HL-60/S4 (cell line): ENCODE results near the gene PODXL2.

ENCODE experiments used
- in situ Hi-C: fragments of 300-500 bp; cut with MboI; formaldehyde crosslinking; loops from 2 replicates; pipeline ENCODE4 v1.14.3; 2022; ENCODE audit warnings: low sequenced_read_pairs

Gene PODXL2, protein sequence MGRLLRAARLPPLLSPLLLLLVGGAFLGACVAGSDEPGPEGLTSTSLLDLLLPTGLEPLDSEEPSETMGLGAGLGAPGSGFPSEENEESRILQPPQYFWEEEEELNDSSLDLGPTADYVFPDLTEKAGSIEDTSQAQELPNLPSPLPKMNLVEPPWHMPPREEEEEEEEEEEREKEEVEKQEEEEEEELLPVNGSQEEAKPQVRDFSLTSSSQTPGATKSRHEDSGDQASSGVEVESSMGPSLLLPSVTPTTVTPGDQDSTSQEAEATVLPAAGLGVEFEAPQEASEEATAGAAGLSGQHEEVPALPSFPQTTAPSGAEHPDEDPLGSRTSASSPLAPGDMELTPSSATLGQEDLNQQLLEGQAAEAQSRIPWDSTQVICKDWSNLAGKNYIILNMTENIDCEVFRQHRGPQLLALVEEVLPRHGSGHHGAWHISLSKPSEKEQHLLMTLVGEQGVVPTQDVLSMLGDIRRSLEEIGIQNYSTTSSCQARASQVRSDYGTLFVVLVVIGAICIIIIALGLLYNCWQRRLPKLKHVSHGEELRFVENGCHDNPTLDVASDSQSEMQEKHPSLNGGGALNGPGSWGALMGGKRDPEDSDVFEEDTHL

GRCh38 chr3:127628788-127629466, at the start of gene PODXL2:
PODXL2 (plus strand) TSS chr3:127629185; CDS start chr3:127629220, 35 bp downstream.
- in situ Hi-C loops, result no loop called here

DNA sequence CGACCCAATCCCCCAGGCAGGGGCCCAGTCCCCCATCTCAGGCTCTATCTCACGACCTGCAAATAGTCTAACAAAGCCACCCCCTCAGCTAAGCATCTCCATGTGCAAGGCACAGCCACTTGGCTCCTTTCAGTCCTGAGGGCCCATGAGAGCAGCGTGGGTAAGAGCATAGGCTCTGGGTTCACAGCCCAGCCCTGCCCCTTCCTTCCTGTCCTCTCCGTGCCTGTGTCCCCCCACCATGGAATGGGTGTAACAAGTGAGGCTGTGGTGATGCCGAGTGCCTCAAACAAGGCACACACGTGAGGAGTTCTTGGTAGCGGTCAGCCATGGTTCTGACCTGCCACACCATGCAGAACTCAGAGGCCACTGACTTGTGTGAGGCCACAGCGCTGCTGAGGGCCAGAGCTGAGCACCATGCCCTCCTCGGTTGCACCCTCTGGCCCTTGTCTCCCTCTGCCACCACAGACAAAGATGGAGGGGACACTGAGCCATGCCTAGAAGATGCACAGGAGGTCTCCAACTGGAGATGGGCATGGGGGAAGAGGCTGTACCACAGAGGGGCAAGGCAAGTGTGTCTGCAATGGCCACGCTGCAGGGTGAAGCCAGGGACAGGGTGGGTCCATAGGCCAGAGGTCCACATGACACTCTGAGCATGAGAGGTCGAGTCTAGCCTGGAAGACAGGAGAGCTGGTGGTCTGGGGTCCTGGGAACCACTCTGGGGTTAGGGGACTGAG, 48.5 kb upstream of the PODXL2 start:
- in situ Hi-C loops, result loop anchor here (25.0 kb wide), 1 partner anchor 1007 kb away; no protein-coding TSS in a partner anchor

DNA sequence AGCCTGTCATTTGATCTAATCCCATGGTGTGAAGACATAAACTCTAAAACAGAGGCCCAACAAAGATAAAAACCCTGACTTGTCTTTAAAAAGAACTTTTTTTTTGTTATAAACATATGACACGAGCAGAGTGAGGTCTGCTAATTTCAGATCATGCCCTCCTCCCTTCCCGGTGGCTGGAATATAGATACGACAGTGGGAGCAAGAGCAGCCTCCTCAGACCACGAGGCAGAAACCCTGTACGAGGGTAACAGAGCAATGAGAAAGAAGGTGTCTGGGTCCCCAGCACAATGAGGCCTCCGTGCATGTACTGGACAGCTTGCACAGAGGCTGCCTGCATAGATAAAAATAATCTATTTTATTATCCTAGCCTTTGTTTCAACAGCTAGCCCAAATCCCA, 44.3 kb upstream of the PODXL2 start:
- in situ Hi-C loops, result loop anchor here (25.0 kb wide), 1 partner anchor 1003 kb away; no protein-coding TSS in a partner anchor

DNA sequence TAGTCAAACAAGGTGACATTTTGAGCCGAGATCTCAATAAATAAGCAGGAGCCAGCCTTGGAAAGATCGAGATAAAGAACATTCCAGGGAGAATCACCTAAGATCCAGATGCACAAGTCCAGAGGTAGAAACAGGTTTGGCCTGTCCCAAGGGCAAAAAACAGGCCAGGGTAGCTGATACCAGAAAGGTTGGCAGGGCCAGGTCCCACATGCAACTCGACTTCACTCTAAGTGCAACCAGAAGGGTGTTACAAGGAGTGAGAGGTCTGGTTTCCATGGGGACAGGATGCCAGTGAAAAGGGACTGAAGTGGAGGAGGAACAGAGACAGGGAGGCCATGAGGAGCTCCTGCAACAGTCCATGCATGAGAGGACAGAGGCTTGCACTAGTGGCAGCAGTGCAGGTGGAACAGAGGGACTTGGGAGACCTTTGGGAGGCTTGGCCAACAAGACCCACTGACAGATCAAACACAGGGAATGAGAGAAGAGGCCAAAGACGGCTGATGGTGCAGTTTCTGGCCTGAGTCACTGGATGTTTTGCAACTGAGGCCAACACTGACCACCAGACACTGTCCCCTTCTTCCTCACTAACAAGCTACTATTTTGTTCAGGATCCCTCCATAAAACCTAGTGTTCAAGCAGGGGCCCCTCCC, 43.7 kb upstream of the PODXL2 start:
- in situ Hi-C loops, result loop anchor here (25.0 kb wide), 1 partner anchor 1002 kb away; no protein-coding TSS in a partner anchor

DNA sequence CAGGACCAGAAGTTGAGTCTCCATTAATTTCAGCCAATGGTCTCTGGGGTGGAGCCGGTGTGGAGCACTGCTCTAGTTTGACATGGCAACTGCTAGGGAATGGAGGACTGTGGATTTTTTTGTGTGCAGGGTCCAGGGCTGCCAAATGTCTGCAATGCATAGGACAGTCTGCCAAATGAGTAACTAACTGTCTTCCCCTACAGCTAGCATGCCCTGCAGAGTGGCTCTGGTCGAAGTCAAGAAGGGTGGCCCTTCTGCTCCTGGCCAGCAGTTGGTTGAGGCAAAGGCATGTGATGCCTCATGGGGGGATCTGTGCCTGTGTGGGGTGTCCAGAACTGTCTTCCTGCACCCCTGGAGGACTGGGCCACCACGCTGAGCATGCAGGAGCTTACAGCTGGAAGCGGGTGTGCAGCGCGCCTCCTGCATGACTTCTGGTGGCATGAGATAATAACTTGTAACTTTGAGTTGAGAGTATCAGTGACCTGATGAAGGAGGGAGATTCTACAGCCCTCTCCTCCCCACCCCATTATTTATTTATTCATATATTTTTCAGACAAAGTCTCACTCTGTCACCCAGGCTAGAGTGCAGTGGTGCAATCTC, 43.1 kb upstream of the PODXL2 start:
- in situ Hi-C loops, result loop anchor here (25.0 kb wide), 1 partner anchor 1001 kb away; no protein-coding TSS in a partner anchor

GRCh38 chr3:127587876-127588275, 41.1 kb upstream of the PODXL2 start:
- in situ Hi-C loops, result loop anchor here (25.0 kb wide), 1 partner anchor 999 kb away; no protein-coding TSS in a partner anchor

DNA sequence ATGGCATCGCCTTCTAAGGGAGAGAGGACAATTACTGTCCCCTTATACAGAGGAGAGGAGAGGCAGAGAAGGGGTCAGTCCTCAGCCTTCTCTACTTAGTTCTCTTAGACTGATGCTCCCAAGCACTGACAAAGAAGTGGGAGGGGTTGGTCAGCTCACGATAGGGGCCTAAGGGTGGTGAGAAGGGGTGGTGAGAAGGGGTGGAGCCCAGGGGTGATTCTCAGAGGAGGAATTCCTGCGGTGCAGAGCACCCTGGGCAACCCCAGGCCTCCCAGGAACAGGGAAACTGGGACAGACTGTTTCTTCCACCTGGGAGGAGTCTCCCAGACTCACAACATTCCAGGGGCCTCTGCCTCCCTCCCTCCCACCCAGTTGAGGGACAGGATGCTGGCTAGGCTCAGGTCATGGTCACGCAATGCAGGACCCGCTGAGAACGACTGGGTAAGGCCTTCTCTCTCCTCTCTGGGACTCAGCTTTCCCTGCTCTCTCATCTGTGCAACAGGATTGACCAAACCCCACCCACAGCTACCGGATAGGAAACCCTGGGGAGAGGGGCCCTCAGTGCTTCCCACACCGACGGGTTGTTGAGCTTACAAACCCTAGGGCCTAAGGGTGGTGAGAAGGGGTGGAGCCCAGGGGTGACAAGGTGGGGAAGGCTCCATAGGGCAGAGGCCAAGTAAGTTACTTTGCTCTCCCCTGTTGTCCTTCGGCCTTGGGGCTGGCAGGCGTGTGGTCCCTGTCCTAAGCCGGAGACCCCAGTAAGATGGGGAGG, 40.0 kb upstream of the PODXL2 start:
- in situ Hi-C loops, result loop anchor here (25.0 kb wide), 1 partner anchor 998 kb away; no protein-coding TSS in a partner anchor

GRCh38 chr3:127589600-127590281, 39.2 kb upstream of the PODXL2 start:
- in situ Hi-C loops, result loop anchor here (25.0 kb wide), 1 partner anchor 998 kb away; no protein-coding TSS in a partner anchor

- in situ Hi-C loops, result loop anchor here (25.0 kb wide), 1 partner anchor 997 kb away; no protein-coding TSS in a partner anchor
Observed at GRCh38 chr3:127590282-127590592, 38.7 kb upstream of the PODXL2 start.

DNA sequence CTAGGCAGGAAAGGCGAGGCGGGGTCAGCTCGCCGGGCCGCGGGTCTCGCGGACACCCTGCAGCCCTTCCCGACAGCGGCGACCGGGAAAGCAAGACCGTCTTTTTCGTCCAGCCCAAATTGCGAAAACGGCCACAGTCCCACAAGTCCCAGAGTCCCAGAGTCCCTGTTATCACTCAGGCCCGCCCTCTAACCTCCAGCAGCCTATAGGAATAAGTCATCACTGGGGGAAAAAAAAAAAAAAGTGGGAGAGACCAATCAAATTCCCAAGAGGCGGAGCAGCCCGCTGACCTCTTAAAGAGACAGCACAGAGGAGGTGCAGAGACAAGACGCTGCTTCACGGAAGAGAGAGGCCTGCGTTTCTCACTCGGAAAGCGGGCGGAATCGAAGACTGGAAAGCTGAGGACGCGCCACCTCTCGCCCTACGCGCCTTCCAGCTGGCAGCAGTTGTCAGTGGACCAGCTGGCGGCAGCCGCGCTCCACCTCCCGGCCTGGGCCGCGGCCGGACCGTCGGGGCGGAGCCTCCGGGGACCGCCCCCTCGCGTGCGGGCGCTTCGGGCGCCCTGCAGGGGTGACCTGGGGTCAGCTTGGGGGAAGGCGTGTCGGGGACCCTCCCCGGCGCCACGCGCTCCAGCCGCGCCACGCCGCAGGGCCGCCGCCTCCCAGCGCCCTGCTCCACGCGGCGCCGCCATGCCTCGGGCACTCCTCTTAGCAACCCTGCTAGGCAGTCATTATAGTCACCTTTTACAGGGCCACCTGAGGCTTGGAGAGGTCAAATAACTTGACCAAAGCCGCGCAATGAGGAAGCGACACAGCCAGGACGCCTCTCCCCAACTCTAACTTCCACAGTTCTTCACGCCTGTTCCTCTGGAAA, 38.2 kb upstream of the PODXL2 start, which contains the start of gene TPRA1:
TSS of gene TPRA1 (minus strand) at position 141 of the 873 bp plus-strand sequence. CDS start 10,587 bp downstream, outside the sequence.
- in situ Hi-C loops, result loop anchor here (25.0 kb wide), 1 partner anchor 996 kb away; no protein-coding TSS in a partner anchor

GRCh38 chr3:127593178-127593577, 35.8 kb upstream of the PODXL2 start:
- in situ Hi-C loops, result loop anchor here (25.0 kb wide), 1 partner anchor 994 kb away; no protein-coding TSS in a partner anchor

DNA sequence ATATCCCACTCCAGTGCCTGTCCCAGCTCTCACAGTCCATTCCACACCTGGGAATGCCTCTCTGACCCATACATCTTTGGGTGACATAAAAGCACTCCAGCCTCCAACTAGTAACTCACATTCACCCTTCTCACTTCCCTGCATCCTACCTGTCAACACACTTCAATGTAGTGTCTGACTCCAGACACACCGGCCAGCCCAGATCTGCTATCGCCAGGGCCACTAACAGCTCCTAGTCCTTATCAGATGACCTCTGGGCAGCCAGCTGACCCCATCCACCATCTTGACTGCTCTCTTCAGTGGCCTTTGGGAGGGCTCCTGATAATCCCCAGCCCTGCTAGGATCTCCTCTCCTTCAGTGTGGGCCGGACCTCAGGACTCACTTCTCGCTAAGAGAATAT, 33.7 kb upstream of the PODXL2 start:
- in situ Hi-C loops, result loop anchor here (25.0 kb wide), 1 partner anchor 992 kb away; no protein-coding TSS in a partner anchor

GRCh38 chr3:127597020-127597771, 31.8 kb upstream of the PODXL2 start:
- in situ Hi-C loops, result loop anchor here (25.0 kb wide), 1 partner anchor 990 kb away; no protein-coding TSS in a partner anchor

DNA sequence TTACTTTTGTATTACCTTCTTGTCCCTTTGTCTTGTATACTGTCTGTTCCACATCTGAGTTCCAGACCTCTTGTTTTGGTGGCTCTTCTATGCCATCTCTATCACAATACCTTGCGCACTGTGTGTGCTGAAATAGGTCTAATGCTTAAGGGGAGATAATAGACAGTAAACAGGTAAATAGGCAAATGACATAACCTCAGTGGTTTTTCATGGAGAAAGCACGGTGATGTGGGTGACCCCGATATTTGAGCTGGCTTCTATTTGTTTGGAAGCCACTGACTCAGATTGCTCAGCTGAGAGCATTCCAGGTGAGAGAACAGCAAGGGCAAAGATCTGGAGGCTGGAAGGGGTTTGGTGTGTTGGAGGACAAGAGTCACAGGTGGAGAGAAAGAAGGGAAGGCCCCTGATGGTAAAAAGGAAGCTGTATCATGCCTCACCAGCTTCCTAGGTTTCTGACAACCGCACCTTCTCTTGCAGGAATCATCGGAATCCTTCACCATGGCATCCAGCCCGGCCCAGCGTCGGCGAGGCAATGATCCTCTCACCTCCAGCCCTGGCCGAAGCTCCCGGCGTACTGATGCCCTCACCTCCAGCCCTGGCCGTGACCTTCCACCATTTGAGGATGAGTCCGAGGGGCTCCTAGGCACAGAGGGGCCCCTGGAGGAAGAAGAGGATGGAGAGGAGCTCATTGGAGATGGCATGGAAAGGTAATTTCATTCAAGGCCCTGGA, 30.0 kb upstream of the PODXL2 start:
- in situ Hi-C loops, result loop anchor here (25.0 kb wide), 1 partner anchor 988 kb away; no protein-coding TSS in a partner anchor

DNA sequence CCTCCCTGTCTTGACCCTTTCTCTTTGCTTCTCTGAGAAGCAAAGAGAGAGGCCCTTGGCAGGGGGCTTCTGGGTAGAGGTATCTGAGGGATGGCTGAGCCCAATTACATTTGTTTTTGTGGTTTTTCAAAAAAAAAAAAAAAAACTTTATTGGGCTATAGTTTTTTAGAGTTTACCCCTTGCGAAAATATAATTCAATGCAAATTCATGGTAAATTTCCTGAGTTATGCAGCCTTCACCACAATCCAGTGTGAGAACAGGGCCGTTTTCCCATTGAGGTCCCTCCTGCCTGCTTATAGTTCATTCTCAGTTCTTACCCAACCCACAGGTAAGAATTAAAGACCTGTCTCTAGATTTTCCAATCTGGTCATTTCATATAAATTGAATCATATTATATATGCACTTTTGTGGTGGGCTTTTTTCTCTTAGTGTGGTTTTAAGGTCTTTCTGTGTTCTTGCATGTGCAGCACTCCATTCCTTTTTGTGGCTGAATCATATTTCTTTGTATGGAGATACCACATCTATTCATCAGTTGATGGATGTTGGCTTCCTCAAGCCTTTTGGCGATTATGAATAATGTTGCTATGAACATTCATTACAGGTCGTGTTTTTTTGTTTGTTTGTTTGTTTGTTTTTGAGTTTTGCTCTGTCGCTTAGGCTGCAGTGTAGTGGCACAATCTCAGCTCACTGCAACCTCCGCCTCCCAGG, 28.1 kb upstream of the PODXL2 start:
- in situ Hi-C loops, result no loop called here
